ENCODE data around the gene SCN11A.

- TF ChIP-seq EP300 (IDR thresholded peaks at IDR 0.05) (no peak), POLR2A (IDR thresholded peaks at IDR 0.05) (no peak)
Measured at GRCh38 chr3:39019299-39019698, 32.4 kb downstream of the SCN11A start.

Measured in sigmoid colon (tissue), 4 donors.